Measurements from ENCODE around the gene GULP1. TPM values are rescaled to one million over a fixed set of nuclear protein-coding genes. Genes with fewer than 3 reads are reported as not detected.

GULP1 gene
- total and polyA plus RNA-seq, 12 donors = 5.8 to 122 (median 51.5) TPM

DNA sequence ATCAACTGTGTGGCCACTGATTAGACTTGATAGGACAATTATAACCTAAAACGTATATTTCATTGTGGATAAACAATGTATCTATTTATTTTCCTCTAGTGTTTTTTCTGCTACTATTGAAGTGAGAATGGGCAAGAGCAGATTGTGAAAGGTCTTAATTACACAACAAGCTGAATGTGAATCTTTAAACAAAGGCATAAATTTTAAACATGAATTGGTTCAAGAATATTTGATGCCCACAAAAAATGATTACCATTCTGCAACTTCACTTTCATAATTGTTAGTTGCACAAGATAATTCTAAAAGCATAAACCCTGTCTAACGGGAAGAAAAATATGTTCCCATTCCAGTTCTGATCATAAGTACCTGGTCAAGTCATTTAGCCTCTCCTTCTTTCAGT lies 285.6 kb downstream of the GULP1 start:
- no peak for DNase-seq
- no peak overlapping the region for H3K27ac ChIP-seq
- H3K9me3 ChIP-seq (replicated peaks in 1 of 3) = no peaks in the 10 kb centered on the region
- H3K4me3 ChIP-seq = no peak overlapping the region
- TF ChIP-seq, protein P1, sequence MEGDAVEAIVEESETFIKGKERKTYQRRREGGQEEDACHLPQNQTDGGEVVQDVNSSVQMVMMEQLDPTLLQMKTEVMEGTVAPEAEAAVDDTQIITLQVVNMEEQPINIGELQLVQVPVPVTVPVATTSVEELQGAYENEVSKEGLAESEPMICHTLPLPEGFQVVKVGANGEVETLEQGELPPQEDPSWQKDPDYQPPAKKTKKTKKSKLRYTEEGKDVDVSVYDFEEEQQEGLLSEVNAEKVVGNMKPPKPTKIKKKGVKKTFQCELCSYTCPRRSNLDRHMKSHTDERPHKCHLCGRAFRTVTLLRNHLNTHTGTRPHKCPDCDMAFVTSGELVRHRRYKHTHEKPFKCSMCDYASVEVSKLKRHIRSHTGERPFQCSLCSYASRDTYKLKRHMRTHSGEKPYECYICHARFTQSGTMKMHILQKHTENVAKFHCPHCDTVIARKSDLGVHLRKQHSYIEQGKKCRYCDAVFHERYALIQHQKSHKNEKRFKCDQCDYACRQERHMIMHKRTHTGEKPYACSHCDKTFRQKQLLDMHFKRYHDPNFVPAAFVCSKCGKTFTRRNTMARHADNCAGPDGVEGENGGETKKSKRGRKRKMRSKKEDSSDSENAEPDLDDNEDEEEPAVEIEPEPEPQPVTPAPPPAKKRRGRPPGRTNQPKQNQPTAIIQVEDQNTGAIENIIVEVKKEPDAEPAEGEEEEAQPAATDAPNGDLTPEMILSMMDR (IDR thresholded peaks at IDR 0.05) = no peak
- no peak for TF ChIP-seq POLR2A (IDR thresholded peaks at IDR 0.05)
- H3K4me1 ChIP-seq (replicated peaks in 1 of 2) = no peaks in the 10 kb centered on the region
- intact Hi-C loops (cut with DNase I) = no loop called here
- H3K36me3 ChIP-seq (replicated peaks in 1 of 2) = no peaks in the 10 kb centered on the region
- 80 to 91% (median 86%) methylated on average over 2 of the region's 2 CpGs for WGBS, 4 donors
- no peaks in the 10 kb centered on the region for H3K27me3 ChIP-seq

GRCh38 chr2:188580738-188581137 lies 289.1 kb downstream of the GULP1 start:
- H3K9me3 ChIP-seq (replicated peaks in 1 of 3) = no peaks in the 10 kb centered on the region
- H3K4me3 ChIP-seq = no peak overlapping the region
- H3K27me3 ChIP-seq = no peaks in the 10 kb centered on the region
- no peaks in the 10 kb centered on the region for H3K36me3 ChIP-seq (replicated peaks in 1 of 2)
- intact Hi-C loops (cut with DNase I) = no loop called here
- no peak overlapping the region for H3K27ac ChIP-seq
- 86 to 93% (median 89%) methylated on average over 5 of the region's 5 CpGs for WGBS, 4 donors
- H3K4me1 ChIP-seq (replicated peaks in 1 of 2) = no peaks in the 10 kb centered on the region
- no peak for DNase-seq
- no peak for TF ChIP-seq POLR2A (IDR thresholded peaks at IDR 0.05)
- TF ChIP-seq, protein P1 (IDR thresholded peaks at IDR 0.05) = no peak

DNA sequence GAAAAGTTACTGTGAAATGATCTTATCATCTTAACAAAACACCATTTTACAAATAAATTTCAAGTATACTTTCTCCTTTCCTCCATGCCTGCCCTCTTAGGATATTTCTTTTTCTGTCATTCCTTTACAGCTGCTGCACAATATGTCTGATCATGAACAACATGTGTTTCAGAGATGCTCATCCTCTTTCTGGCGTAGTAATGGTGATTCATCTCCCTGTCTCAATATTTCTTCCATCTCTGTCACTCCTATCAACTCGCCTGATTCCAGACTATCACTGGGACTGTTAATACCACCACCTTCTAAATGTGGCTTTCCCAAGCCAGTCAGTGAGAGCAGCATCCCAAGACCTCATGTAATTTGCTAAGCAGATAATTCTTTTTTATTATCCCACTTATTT lies 290.5 kb downstream of the GULP1 start:
- intact Hi-C loops (cut with DNase I) = no loop called here
- H3K27ac ChIP-seq = no peak overlapping the region
- WGBS, 4 donors = 85 to 89% (median 88%) methylated on average over 2 of the region's 2 CpGs
- no peak overlapping the region for H3K4me3 ChIP-seq
- no peak for TF ChIP-seq POLR2A (IDR thresholded peaks at IDR 0.05)
- TF ChIP-seq, protein P1 (IDR thresholded peaks at IDR 0.05) = no peak
- no peaks in the 10 kb centered on the region for H3K36me3 ChIP-seq (replicated peaks in 1 of 2)
- H3K9me3 ChIP-seq (replicated peaks in 1 of 3) = no peaks in the 10 kb centered on the region
- H3K4me1 ChIP-seq (replicated peaks in 1 of 2) = no peaks in the 10 kb centered on the region
- no peak for DNase-seq
- no peaks in the 10 kb centered on the region for H3K27me3 ChIP-seq

DNA sequence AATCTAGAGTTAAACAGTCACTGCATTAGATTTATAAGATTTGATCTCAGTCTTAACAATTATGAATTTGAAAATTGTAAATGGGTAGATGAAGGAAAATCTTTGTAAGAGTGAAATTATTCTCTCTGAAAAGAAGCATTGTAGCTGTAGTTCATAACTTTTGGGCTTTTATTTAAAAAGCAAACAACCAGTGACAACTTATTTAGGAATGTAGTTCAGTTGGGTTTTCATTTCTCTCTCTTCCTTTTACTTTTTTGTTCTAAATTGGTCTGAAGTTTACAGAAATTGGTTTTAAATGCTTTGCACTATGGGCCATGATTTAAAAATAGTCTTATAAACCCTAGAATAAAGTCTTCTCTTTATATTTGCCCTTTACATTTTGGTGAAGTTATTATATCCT lies 296.6 kb downstream of the GULP1 start:
- no peaks in the 10 kb centered on the region for H3K4me1 ChIP-seq (replicated peaks in 1 of 2)
- no peak for DNase-seq
- no peak overlapping the region for H3K27ac ChIP-seq
- peaks cover 0 to 6% (median 0%) of the 10 kb centered on the region in 3 donors for H3K9me3 ChIP-seq (replicated peaks in 1 of 3)
- H3K36me3 ChIP-seq (replicated peaks in 1 of 2) = no peaks in the 10 kb centered on the region
- intact Hi-C loops (cut with DNase I) = no loop called here
- TF ChIP-seq, protein P1 (IDR thresholded peaks at IDR 0.05) = no peak
- TF ChIP-seq POLR2A (IDR thresholded peaks at IDR 0.05) = no peak
- no peak overlapping the region for H3K4me3 ChIP-seq
- H3K27me3 ChIP-seq = no peaks in the 10 kb centered on the region

Data from adrenal gland (tissue), 12 donors.